Cardiac muscle cell (in vitro differentiated cells and primary cell): Measurements from ENCODE around the gene CIB2. TPM values are rescaled to one million over a fixed set of nuclear protein-coding genes. Genes with fewer than 3 reads are reported as not detected.

Experiments
- DNase-seq, 2 donors: peaks; one replicate each; pipeline versions ENCODE4 v3.0.0 to v3.0.0-alpha.2; 2010 to 2017; ENCODE audit warnings: low read depth in 1 of 2, low spot score in 1 of 2
- H3K27ac ChIP-seq: fragments of 200-600 bp; sonication (generic); 2 replicates; pipeline ENCODE4 v1.5.1; 2016
- H3K27me3 ChIP-seq: fragments of 200-600 bp; sonication (generic); 2 replicates; pipeline ENCODE4 v1.6.0; 2016; ENCODE audit warnings: control low read depth
- H3K36me3 ChIP-seq: fragments of 200-600 bp; sonication (generic); 2 replicates; pipeline ENCODE4 v1.5.1; 2016; ENCODE audit warnings: control low read depth
- H3K4me1 ChIP-seq: fragments of 200-600 bp; sonication (generic); 2 replicates; pipeline ENCODE4 v1.8.1; 2017; ENCODE audit warnings: low read depth, mild to moderate bottlenecking, mixed run types
- H3K4me3 ChIP-seq: fragments of 200-600 bp; sonication (generic); 2 replicates; pipeline ENCODE4 v1.5.1; 2016; ENCODE audit warnings: mild to moderate bottlenecking
- H3K9me3 ChIP-seq: fragments of 200-600 bp; sonication (generic); 2 replicates; pipeline ENCODE4 v1.5.1; 2017; ENCODE audit warnings: low read depth, mild to moderate bottlenecking, control low read depth
- polyA plus RNA-seq: library from polyadenylated mRNA; unstranded; fragments of >200 nt; fragmentation: Nextera tagmentation; extraction: Ambion mirVana; gene quantifications from 2 replicates; pipeline ENCODE4 v1.2.1, GENCODE V29; 2016
- total RNA-seq: library from RNA; depleted of rRNA; stranded (reverse); fragments of >200 nt; gene quantifications from 2 replicates; pipeline ENCODE4 v1.2.3, GENCODE V29; 2016
- TF ChIP-seq, protein P1 (sequence below): IDR thresholded peaks from 2 replicates; pipeline ENCODE4 v1.5.1; 2012; ENCODE audit warnings: low read depth, mild to moderate bottlenecking, low read length

CIB2 gene
- total and polyA plus RNA-seq, 2 experiments from 2014 or later = 59.9 to 63.4 TPM

GRCh38 chr15:78175330-78175729 is 44.1 kb upstream of the CIB2 start:
- TF ChIP-seq, protein P1, sequence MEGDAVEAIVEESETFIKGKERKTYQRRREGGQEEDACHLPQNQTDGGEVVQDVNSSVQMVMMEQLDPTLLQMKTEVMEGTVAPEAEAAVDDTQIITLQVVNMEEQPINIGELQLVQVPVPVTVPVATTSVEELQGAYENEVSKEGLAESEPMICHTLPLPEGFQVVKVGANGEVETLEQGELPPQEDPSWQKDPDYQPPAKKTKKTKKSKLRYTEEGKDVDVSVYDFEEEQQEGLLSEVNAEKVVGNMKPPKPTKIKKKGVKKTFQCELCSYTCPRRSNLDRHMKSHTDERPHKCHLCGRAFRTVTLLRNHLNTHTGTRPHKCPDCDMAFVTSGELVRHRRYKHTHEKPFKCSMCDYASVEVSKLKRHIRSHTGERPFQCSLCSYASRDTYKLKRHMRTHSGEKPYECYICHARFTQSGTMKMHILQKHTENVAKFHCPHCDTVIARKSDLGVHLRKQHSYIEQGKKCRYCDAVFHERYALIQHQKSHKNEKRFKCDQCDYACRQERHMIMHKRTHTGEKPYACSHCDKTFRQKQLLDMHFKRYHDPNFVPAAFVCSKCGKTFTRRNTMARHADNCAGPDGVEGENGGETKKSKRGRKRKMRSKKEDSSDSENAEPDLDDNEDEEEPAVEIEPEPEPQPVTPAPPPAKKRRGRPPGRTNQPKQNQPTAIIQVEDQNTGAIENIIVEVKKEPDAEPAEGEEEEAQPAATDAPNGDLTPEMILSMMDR = no peak
- DNase-seq = no peak
- Histone ChIP-seq H3K27me3 (no peaks in the 10 kb centered on the region), H3K4me1 (no peaks in the 10 kb centered on the region), H3K9me3 (no peaks in the 10 kb centered on the region), H3K4me3 (no peak overlapping the region), H3K36me3 (peaks cover 16% of the 10 kb centered on the region), H3K27ac (no peak overlapping the region)

GRCh38 chr15:78174401-78174800 is 43.2 kb upstream of the CIB2 start:
- peaks cover 18% of the 10 kb centered on the region for H3K36me3 ChIP-seq
- TF ChIP-seq, protein P1 = no peak
- no peaks in the 10 kb centered on the region for H3K9me3 ChIP-seq
- no peaks in the 10 kb centered on the region for H3K4me1 ChIP-seq
- H3K4me3 ChIP-seq = no peak overlapping the region
- H3K27me3 ChIP-seq = no peaks in the 10 kb centered on the region
- no peak overlapping the region for H3K27ac ChIP-seq
- DNase-seq = no peak

GRCh38 chr15:78171864-78172472 is 40.7 kb upstream of the CIB2 start:
- TF ChIP-seq, protein P1 = no peak
- Histone ChIP-seq H3K27ac (no peak overlapping the region), H3K4me3 (no peak overlapping the region), H3K27me3 (no peaks in the 10 kb centered on the region), H3K36me3 (peaks cover 42% of the 10 kb centered on the region), H3K9me3 (no peaks in the 10 kb centered on the region), H3K4me1 (no peaks in the 10 kb centered on the region)
- DNase-seq = no peak

DNA sequence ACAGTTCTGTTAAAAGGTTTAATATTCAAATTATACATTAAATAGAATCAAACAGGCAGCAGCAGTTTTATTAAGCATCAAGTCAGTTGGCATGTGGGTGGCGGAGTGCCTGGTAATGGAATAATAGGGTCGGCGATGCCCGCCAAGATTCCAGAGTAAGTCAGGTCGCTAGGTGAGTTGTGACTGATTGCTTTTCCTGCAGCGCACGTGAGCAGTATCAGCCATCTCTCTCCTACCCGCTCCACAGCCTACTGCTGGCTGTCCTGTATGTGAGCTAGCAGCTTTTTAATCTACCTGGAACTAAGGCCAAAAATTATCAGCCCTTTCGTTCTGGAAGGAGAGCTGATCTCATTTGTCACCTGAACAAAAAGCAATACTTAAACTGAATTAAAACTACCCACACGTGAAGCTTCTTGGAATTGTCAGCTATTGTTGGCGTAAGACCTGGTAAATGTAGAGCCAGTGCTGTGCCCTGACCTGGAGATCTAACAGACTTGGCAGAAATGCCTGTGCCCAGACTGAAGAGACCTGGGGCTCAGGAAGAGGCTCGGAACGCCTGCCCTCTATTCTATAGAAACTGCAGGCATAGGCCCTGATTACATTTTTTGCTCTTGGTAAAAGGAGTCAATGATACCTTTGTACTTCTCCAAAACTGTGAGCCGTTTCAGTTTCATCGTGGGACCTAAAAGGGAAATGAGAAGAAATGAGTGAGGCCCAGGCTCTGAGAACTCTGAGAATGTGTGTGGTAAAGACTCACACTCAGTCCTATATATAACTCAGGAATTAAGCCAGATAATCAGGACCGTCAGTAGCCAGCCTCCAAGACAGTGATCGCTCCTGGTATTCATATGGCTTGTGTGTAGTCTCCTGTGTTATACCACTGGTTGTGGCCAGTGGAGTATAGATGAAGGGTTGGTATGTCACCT is 39.9 kb upstream of the CIB2 start:
- Histone ChIP-seq H3K4me1 (no peaks in the 10 kb centered on the region), H3K4me3 (no peak overlapping the region), H3K36me3 (peaks cover 51% of the 10 kb centered on the region), H3K9me3 (no peaks in the 10 kb centered on the region), H3K27ac (peak overlapping the region; percentile 48), H3K27me3 (no peaks in the 10 kb centered on the region)
- TF ChIP-seq, protein P1 = no peak
- no peak for DNase-seq

- peaks cover 69% of the 10 kb centered on the region for H3K36me3 ChIP-seq
- no peaks in the 10 kb centered on the region for H3K4me1 ChIP-seq
- no peak overlapping the region for H3K27ac ChIP-seq
- TF ChIP-seq, protein P1 = no peak
- DNase-seq = no peak
- H3K27me3 ChIP-seq = no peaks in the 10 kb centered on the region
- no peak overlapping the region for H3K4me3 ChIP-seq
- no peaks in the 10 kb centered on the region for H3K9me3 ChIP-seq
Observed at GRCh38 chr15:78168608-78169007, 37.4 kb upstream of the CIB2 start.
